ENCODE data around the gene RTP3.
A peak's percentile ranks its signal among the peaks of the same experiment; 100 is the strongest.

The RTP3 gene

DNA sequence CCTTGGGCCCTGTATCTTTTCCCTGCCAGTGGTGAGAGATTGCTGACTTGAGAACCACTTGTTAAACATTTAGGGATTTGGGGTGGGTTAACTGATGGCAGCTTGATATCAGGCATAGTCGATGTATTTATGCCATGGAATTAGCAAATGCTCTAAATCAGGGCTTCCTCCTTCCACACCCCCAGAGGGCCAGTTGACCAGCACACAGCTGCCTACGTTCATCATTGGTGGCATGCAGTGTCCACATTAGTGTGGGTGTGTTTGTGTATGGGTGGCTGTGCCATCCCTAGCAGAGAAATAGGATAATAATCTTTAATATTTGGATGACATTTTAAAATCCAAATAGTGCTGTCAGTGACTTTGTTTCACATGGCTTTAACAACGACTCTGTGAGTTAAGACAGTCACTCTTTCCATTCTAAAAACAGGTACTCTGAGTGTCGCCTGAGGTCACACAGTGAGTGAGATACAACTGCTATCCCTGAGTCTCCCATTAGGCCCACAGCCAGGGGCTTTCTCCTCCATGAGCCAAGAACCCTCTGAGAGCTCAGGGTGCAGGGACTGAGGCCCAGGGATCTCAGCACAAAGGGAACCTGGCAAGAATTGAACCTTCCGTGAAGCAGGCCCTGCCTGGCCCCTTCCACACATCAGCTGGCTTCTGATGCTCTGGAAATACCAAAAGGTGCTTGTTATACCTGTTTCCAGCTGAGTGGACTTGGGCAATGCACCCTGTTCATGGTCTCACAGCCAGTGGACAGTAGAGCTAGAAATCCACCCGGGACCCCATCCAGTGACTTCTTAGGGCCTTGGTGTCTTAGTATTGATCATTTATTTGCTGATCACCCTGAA is 28.8 kb upstream of the RTP3 start:
- no peak for DNase-seq (ENCODE audit: low read depth in 2 of 2, low spot score in 1 of 2)

DNA sequence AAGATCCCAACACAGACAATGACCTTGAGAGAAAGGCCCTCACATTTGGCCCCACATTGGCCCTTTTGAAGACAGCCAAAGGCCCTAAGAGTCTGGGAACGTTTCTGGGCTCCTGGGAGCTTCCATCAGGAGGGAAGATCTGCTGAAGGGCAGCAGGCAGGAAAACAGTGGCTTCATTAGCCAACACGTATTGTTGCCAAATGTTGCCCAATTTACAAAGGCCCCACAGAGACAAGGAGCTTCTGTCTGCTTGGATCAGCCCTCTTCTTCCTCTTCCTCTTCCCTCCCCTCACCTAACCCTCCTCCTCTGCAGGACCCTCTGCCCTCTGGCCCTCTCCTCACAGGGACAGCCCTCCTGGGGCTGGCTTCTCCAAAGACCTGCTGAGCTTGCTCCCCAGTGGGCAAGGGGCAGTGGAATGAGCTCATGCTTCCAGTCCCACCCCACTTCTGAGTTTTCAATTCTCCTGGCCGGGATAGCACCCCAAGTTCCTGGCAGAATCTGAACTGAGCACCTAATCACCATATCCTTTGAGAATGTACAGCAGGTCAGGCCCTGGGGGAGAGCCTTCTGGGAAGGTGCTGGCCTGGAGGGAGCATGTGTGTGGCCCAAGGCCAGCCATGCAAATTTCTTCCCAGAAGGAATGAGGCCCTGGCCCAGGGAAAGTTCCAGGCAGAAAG is 28.0 kb upstream of the RTP3 start:
- no peak for DNase-seq (ENCODE audit: low read depth in 2 of 2, low spot score in 1 of 2)

DNA sequence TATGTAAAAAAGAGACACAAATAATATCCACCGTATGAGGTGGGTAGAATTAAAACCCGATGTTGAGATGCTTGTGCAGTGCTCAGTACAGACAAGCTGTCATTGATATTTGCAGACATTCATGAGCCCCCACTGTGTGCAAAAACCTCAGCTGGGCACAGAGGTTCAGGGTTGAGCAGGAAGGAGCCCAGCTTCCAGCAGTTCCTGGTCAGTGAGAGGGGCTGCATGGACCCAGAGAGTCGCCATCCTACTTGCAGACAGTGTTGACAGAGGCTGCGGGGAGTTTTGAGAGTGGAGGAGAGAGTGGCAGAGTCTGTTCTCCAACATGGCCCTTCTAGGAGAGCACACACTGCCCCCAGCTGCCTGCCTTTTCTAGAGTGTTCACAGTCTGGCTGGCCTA is 26.9 kb upstream of the RTP3 start:
- no peak for DNase-seq (ENCODE audit: low read depth in 2 of 2, low spot score in 1 of 2)

DNA sequence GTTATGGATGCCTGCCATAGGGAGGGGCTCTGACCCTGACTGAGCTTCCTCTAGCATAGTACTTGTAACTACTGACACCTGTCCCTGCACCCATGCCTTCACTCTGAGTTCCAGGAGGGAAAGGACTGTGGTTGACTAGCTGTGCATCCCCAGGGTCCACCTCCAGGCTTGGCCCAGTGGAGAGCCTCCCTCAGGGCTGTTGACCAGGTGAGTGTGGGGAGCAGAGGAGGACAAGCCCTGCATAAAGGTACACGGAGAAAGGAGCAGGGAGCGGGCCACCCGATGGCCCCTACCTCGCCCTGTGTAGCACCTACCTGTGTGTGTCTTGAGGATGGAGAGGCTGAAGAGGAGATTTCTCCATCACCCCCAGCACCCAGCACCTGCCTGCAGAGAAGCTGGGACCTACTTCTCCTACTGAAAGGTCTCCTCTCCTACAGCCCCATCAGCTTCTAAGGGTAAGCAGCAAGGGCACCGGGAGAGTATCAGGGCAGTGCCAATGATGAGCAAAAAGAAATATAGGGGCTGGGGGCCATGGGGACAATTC is 26.3 kb upstream of the RTP3 start:
- DNase-seq (ENCODE audit: low read depth in 2 of 2, low spot score in 1 of 2), result no peak

DNA sequence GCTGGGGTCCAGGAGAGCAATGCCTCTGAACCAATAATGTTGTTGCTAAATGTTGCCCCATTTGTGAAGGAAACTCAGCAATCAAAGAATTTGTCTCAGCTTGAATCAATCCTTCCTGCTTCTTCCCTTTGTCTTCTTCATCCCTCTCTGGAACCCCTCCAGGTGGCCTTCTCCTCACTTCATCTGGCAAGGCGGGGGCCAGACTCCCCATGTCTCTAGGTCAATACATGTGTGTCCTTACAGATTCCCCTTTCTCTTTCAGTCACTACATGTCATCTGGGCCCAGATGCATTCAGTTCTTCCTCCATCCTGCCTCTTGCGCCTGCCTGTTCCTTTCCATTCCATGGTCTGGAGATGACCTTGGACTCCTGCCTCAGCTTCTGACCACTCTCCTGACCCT is 25.0 kb upstream of the RTP3 start:
- DNase-seq (ENCODE audit: low read depth in 2 of 2, low spot score in 1 of 2), result no peak

DNA sequence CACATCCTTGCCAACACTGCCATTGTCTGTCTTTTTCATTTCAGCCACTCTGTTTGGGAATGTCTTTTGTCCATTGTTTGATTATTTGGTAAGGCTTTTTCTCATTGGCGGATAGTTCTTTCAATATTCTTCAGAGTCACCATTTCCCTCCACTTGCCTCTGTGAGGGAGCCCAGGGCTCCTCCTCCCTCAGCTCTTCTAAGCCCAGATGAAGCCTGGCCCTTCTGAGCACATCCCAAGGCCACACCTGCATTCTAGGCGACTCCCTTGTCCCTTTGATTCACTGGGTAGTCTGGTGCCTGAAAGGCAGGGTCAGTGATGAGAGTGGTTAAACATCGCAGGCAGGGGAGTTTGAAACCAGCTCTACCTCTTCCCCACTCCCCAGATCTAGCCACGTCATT is 20.6 kb upstream of the RTP3 start:
- no peak for DNase-seq (ENCODE audit: low read depth in 2 of 2, low spot score in 1 of 2)

DNA sequence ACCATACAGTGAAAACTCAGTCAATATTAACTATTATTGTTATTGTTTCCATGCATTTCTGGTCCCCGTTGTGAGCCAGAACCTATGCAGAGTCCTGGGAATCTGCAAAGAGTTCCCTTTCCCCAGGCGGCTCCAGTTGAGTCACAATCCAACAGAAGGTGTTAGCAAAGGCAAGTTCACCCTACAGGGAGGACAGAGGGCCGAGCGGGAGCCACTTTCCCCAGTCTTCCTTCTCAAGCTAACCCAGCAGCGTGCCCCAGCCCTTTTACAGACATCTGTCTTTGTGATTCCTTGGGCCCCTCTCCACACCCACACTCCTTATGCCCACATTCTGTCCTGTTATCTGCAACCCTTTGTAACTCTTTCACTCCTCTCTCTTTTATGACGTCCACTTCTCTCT is 20.0 kb upstream of the RTP3 start:
- DNase-seq (ENCODE audit: low read depth in 2 of 2, low spot score in 1 of 2), result no peak

DNA sequence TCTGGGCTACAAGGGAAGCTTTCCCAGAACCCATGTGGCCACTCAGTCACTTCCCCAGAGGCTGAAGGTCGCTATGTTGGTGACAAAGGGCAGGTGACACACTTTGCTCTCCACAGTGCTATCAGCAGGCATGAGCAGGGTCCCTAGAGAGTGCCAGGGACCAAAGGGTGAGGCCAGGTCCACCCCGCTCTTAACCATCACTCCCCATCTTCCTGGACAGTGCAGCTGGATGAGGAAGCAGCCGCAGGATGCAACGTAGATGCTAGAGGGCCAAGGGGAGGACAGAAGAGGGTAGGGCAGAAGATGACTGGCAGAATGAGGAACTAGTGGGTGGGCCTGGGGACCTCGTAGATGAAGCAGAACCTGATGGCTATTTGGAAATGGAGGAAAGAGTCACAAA is 19.4 kb upstream of the RTP3 start:
- DNase-seq (ENCODE audit: low read depth in 2 of 2, low spot score in 1 of 2), result no peak

DNA sequence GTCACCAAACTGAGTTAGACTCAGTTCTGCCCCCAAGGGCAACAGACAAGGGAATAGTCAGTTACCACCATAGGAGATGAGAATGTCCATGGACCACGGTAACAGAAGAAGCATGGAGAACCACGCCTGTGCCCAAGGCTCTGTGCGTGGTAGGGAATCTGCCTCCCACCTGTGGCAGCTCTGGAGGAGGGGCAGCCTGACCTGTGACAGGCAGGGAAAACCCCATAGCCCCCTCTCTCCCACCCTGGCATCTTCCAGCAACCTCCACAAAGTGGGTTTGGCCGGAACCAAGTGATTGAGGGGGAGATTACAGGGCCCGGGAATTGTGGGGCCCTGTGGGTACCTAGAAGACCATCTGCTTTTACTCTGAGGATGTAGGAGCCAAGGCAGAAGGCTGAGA is 18.8 kb upstream of the RTP3 start:
- DNase-seq (ENCODE audit: low read depth in 2 of 2, low spot score in 1 of 2), result no peak

DNA sequence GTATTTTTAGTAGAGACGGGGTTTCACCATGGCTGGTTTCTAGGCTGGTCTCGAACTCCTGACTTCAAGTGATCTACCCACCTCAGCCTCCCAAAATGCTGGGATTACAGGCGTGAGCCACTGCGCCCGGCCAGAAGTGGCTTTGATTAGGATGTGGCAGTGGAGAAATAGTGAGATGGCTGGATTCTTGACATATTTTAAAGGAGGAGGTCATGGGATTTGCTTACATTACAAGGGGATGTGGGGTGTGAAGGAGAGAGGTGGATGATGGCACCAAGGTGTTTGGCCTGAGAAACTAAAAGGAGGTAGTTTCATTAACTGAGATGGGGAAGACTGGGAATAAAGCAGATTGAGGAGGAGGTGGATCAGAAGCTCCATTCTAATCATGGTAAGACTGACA is 18.1 kb upstream of the RTP3 start:
- no peak for DNase-seq (ENCODE audit: low read depth in 2 of 2, low spot score in 1 of 2)

DNA sequence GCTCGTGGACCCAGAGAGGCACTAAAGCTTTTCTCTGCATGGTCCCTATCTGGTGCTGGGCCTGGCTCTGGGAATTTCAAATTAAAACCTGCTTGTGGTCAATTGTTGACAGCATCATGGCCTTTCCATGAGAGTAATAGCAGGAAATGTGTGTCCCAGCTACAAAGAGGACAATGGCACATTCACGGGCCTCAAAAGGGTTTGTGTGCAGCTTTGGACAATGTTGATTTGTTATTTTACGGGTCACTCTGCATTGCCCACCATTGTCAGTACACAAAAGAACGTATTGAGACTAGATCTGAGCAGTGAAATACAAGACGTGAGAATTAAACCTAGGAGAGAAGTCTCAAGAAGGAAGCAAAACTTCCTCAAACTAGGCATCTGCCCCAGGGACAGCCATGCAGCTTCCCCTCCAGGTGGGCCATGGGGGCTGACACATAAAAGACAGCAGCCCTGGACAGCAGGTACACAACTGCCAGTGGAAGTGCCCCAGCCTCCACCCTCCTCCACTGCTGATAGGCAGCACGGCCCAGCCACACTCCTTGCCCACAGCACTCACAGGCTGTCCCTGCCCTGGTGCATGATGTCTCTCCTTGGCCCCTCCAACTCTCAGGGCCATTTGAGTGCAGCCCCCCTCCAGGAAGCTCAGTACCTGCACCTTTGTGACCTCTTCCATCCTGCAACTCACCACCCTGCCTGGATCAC is 17.1 kb upstream of the RTP3 start:
- DNase-seq (ENCODE audit: low read depth in 2 of 2, low spot score in 1 of 2), result no peak

DNA sequence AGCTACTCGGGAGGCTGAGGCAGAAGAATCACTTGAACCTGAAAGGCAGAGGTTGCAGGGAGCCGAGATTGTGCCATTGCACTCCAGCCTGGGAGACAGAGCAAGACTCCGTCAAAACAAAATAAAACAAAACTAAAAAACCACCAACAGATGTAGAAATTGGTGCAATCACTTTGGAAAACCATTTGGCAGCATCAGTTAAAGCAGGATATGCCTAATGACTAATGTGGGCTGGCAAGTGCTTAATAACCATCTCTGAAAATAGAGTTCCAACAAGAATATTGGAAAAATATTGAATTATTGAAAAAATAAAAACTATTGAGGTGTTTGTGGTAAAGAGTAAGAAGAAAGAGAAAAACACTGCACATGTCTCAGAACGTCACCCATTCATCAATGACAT is 16.1 kb upstream of the RTP3 start:
- DNase-seq (ENCODE audit: low read depth in 2 of 2, low spot score in 1 of 2), result no peak

DNA sequence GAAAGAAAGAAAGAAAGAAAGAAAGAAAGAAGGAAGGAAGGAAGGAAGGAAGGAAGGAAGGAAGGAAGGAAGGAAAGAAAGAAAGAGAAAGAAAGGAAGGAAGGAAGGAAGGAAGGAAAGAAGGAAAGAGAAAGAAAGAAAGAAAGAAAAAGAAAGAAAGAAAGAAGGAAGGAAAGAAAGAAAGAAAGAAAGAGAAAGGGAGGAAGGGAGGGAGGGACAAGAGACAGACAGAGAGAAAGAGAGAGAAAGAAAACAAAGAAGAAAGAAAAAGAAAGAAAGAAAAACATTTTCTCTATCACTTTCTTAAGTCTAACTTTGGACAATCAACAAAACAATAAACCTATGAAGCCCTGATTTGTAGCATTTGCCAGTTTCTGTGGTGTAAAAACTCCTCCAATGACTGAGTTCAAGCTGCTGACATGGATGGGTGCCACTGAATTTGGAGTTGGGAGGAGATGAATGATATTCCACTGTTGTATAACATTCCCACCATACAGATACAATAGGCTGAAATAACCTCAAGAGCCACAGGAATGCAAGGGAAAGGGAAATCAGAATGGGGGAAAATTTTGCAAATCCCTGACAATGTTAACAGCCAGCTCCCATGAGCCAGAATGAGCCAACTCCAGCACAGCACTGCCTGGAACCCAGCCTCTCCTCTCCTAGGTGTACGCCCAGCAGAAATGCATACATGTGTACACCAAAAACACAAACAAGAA is 15.0 kb upstream of the RTP3 start:
- DNase-seq (ENCODE audit: low read depth in 2 of 2, low spot score in 1 of 2), result no peak

DNA sequence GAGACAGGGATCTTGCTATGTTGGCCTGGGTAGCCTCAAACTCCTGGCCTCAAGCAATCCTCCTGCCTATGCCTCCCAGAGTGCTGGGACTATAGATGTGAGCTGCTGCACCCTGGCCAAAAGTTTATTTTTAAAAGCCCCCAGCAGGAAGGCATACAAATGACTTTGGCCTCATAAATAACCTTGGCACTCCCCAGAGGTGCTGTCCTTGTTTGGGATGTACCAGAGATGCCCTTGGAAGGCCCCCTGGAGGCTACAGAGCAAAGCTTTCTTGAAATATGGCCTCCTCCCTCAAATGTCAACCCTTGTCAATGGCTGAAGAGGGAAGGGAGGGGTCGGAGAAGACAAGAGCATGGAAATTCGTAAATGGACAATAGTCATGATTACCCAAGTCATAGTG is 14.0 kb upstream of the RTP3 start:
- no peak for DNase-seq (ENCODE audit: low read depth in 2 of 2, low spot score in 1 of 2)

DNA sequence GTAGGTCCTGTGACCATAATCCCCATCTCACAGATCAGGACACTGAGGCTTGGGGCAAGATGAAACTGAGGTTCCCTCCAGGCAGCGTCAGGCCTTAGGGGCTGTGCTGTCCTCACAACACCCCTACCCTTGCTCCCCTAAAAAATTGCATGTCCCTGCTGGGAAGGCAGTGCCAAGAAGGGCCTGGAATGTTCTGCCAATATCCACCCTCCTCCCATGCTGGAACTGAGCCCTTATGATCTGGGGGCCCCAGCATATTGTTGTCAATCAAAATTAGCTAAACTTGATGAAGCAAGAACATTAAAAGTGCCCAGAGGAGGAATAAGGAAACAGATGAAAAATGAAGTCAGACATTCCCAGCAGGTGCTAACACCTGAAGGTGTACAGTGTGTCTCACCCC is 13.4 kb upstream of the RTP3 start:
- DNase-seq (ENCODE audit: low read depth in 2 of 2, low spot score in 1 of 2), result no peak

DNA sequence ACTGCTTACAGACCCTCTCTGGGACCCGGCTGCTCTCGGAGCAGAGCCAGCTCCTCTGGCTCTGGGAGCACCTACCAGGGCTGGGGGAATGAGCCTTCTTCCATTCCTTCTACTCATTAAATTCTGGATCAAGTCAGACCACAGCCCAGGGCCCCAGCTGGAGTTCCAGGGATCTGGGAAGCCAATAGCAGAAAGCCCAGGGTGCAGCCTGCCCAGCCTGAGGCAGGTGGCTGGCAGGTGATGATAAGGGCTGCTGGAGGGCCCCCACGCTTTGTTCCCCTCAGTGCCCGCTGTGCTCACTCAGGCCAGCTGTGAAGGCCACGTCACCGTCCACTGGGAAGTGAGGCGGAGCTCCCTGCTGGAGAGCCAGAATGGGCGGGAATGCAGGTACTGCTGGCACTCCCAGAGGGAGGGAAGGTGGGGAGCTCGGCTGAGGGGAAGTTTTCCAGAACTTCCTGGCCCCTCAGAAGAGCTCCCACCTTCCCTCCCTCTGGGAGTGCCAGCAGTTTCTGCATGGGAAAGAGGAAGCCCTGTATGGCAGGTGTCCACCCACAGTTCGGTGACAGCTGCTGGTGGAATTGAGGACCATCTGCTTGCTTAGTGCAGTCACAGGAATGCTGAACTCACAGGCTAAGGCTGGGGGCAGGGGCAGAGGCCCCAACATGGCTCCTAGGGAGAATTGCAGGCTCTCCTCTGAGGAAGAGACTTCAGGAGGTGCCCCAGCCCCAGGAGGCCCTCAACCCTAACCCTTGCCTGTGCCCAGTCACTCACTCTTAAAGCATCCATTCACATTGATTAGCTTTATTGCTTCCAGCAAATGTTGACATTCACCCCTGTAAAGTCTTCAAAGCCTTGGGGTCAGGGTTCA is 12.6 kb upstream of the RTP3 start:
- no peak for DNase-seq (ENCODE audit: low read depth in 2 of 2, low spot score in 1 of 2)

DNA sequence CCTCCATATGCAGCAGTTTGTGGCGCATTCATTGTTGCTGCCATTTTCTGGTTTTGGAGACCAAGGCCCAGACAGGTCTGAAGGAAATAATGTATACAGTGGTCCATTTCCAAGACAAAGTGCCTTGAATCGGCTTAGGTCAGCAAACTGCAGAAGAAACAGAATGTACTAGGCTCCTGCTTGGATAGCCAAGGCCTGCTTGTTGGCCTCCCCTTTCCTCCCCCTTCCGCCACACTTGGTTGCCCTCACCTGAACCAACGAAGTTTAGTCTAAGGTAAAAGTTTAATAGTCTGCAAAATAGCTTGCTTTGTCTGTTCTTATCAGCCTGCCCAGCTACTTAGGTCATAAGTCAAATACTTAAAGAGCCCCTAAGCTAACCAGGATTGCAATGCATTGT is 12.0 kb upstream of the RTP3 start:
- DNase-seq (ENCODE audit: low read depth in 2 of 2, low spot score in 1 of 2), result no peak

DNA sequence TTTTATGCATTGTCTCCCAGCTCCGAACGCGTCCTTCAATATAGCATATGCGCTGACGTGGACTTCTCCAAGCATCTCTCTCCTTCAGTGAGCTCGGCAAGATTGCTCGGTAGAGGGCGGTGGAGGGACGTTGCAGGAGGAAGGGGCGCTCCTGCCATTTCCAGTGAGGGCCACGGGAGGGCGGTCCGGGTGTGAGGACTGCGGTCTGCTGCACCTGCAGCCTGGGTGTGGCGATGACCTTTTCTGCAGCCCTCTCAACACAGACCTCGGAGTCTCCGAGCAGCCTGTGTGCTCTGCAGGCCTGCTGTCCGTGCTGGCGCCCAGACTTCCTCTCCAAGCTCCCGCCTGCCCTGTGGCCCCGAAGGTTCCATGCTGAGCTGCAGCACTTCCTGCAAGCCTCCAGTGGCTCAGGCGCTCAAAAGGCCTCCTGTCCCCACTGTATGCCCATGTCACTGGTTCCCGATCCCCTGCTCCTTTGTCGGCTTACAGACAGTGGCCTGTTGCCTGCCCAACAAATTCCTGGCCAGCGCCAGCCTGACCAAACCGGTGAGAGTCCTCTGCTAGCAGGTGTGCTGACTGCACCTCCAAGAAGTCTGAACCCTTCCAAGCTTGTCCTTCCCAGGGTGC is 8.9 kb upstream of the RTP3 start:
- DNase-seq (ENCODE audit: low read depth in 2 of 2, low spot score in 1 of 2), result peak; percentile 83 to 88

DNA sequence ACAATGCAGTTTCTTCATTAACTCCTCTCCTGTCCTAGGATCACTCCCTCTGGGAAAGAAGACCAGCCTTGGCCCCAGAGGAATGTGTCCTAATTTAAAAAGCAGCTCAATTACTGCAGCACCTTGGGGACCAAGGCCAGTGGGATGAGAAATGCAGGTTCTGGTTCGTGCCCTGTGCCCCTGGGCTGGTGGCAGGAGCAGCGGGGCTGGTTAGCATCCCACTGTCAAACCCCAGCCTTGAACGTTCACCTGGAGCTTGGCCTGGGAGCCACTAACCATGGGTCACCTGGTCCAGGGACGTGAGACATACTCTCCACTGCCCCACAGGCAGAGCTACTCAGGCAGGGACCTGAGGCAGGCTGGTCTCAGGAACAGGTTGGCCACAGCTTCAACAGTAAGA is 8.4 kb upstream of the RTP3 start:
- DNase-seq (ENCODE audit: low read depth in 2 of 2, low spot score in 1 of 2), result no peak

DNA sequence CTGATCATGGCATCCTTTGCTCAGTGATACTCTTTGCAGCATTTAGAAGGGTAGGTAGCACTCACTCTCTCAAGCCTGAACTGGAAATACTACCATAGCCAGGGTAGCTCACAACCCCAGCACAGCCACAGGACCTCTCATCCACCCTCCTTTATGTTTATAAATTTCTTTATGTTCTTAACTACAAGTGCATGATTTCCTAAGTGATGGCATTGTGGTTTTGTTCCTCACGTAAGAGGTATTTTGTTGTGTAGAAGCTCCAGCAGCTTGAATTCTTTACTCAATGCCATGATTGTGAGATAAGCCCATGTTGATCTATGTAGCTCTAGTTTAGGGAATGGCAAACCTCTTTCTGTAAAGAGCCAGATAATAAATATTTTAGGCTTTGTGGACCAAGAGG is 7.9 kb upstream of the RTP3 start:
- no peak for DNase-seq (ENCODE audit: low read depth in 2 of 2, low spot score in 1 of 2)

All from stimulated activated CD8-positive, alpha-beta memory T cell treated with anti-CD3 and anti-CD28 coated beads, Interleukin-4, amount 100 ng/mL, for 1 hour (primary cell).